HTERT RPE-1 (cell line): Measurements from ENCODE around the gene MAGEF1.

Source experiments
- in situ Hi-C: fragments of 300-500 bp; cut with MboI; formaldehyde crosslinking; loops from 4 replicates; pipeline ENCODE4 v1.14.3; 2020; ENCODE audit warnings: low sequenced_read_pairs

Gene MAGEF1

DNA sequence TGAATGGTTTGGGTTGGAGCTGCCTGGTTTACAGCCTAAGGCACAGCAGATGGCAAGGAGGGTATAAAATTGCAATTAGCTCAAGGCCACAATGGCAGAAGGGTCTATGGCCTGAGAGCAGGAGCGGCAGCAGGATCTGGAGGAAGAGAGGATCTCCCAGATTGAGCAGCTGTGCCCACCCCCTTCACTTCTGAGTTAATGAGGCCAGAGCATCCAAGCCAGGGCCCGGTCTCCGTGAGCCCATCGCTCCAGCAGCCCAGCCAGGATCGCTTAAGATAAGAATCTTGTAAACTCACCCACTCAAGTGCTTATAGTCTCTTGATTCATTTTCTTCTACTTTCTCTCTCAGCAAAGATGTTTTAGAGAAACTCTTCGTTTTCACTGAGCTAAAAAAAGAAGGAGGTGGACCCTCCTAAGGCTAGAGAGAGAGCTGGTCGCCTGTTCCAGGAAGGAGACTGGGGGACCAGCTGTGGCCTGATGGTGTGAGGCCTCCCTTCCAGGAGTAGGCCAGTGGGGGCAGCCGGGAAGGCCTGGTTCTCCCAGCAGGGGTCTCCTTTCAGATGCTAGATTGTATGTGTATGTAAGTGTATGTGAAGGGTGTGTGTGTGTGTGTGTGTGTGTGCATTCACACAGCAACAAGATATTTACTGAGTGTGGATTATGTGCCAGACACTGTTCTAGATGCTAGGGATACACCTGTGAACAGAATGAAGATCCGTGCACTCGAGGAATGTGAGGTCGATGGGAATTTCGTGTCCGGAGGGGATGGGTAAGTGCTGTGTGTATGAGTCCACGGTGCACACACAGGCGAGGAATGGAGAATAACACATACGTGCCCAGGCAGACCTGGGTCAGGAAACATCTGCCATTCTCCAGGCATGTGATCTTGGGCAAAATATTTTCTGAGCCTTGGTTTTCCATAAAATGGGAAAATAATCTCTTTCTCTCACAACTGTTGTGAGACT lies 18.6 kb downstream of the MAGEF1 start:
- in situ Hi-C loops = no loop called here

DNA sequence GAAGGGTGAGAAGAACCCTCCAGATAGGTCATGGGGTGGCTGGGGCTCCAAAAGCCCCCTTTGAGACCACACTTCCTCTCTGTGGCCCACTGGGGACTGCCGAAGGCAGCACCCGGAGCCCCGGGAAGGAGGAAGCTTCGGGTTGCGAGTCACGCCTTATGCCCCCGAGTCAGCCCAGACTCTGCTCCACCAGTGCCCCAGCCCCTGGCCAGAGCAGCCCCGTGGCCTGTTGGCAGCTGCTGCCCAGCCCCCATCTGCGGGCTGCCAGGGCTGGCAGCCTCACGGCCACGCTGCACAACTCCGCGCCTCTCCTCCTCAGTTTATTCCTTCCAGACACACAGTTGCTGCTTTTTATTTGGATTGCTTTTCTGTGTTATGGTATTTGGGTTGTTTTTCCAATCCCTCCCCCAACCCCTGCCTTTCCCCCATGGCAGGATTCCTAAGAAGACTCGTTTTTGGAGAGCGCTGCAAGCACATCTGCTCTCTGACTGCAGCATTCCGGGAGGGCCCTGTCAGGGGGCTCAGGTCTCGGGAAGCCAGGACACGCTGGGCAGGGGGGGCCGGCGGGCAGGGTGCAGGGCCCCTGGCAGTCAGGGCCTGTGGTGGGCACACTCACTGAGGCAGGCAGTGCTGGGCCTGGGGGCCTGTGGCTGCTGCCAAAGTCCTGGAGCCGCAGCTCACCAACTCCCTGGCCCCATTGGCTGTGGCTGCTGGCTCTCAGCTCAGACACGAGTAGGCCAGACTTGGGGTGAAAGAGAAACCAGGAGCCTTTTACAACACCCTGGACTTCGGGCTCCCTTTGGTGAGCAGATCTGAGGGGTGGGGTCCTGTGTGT lies 20.2 kb downstream of the MAGEF1 start:
- in situ Hi-C loops = no loop called here

DNA sequence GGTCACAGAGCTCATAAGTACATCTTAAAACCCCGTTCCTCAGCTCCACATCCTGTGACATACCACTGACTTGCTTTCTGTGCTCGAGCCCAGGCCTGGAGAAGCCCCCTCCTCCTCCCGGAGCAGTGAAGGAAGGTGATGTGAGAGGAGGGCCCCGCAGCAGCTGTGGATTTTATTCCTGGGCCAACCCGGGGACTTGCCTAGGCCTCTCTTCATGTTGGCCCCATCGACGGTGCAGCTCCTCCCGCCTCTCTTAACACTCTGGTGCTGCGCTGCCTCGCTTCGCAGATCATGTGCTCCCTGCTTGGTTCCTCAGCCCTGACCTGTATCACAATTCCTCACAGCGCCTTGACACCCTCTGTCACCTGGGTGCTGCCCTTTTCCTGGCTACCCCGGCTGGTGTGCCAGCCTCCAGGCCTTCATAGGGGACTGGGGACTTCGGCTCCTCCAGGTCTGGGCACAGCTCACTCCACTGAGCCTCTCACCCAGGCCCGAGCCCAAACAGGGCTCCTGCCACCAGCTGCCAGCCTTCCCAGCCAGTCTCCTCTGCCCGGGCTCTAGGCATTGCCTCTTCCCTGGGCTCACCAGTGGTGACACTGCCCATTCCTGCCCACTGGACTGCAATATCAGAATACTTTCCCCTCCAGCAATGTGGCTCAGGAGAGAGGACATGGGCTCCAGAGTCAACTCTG lies 21.5 kb downstream of the MAGEF1 start:
- in situ Hi-C loops = no loop called here

DNA sequence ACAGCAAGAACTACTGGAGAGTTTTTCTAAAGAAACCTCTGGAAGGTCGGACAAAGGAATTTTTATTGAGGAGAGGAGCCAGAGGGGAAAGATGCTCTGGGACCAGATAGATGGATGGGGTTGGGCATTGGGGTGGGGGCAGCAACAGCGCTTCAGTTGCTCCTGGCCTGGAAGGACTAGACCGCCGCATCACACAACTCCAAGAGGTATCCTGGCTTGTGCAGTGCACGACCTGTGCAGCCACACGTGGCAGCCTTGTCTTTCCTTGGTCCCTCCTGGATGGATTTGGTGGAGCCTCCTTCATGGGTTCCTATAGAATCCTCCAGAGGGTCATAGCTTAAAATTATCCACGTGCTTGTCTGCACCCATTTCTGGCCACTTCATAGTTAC lies 23.0 kb downstream of the MAGEF1 start:
- in situ Hi-C loops = no loop called here

DNA sequence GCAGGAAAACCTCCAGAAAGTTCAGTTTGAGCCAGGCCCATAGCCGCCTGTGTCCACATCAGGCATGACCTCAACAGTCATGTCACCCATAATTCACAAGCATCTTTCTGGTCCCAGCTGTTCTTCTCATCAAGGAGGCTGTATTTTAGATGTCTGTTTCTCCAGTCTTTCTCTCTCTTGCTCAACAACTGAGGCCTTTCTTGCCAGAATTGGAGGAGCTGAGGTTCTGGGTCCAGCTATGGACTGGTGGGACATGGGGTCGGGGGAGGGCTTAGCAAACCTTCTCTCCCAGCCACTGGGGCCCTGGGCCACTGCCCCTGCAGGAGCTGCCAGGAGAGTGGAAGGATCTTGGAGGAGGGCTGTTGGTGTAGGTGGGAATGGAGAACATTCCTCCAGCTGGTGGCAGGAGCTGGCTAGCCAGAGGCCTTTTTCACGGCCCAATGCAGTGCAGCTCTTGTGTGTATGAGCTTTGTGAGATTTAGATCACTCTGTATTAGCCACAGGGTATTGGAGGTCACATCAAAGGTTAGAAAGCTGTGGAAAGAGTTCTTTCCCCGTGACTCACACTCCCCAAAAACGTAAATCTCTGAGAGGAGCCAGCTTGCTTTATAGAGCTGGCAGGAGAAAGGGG lies 23.5 kb downstream of the MAGEF1 start:
- in situ Hi-C loops = no loop called here

DNA sequence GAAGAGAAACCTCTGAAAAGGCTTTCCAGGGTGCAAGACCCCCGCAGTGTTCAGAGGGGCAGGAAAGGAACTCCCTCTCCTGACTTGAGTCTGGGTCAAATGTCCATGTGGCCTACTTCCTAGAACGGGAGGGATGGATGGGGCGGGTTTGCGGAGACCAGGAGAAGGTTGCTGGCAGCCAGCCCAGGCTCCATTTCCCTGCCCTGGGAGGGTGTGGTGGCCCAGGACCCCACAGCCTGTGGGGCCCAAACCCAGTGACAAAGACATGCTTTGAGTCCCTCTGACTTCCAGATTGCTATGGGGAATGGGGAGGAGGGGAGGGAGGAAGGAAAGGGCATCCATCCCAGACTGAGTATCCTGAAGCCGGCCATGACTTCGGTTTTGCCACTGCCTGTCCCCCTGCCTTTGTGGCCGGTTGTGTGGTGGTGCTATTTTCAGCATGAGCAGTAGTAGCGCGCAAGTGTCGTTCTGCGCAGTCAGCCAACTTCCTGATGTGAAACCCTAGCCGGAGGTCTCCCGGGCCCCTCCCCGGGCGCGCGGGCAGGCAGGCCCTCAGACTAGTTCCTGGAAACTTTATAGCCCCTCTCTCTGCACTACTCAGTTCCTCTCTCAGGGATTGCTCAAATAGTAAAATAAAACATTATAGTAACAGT lies 24.4 kb downstream of the MAGEF1 start:
- in situ Hi-C loops = no loop called here

DNA sequence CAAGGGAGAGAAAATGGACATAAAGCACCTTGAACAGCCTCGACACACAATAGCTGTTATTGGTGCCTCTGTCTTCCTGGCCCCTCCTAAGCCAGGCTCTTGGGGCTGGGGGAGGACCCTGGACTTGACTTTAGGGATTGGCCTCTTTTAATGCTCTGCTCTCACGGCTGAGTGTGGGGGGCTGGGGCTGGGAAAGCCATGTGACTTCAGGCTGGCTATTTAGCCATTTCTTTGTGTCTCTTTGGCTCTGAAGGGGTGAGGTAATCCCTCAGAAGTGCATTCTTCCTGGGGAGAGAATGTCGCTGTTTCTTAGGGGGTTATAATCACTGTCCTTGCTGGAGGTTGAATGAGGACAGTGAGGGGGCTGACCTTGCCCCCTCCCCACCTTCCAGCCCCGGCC lies 26.2 kb downstream of the MAGEF1 start:
- in situ Hi-C loops = no loop called here

DNA sequence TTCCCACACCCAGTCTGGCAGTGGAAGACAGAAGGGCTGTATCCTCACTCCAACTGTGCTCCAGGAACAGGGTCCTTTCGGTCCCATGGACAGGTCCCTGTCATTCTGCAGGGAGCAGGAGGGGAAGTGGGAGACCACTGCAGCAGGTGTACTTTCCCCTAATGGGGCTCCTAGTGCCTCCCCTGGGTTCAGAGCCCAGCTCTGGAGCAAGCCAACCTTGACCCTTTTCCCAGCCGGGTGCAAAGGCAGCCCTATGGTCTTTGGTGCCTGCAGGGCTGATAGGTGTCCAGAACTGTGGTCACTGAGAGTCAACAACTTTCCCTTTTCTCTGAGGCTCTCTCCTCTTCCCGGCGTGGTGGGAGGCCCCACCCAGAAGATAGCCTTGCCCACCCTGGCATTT lies 26.8 kb downstream of the MAGEF1 start:
- in situ Hi-C loops = no loop called here

DNA sequence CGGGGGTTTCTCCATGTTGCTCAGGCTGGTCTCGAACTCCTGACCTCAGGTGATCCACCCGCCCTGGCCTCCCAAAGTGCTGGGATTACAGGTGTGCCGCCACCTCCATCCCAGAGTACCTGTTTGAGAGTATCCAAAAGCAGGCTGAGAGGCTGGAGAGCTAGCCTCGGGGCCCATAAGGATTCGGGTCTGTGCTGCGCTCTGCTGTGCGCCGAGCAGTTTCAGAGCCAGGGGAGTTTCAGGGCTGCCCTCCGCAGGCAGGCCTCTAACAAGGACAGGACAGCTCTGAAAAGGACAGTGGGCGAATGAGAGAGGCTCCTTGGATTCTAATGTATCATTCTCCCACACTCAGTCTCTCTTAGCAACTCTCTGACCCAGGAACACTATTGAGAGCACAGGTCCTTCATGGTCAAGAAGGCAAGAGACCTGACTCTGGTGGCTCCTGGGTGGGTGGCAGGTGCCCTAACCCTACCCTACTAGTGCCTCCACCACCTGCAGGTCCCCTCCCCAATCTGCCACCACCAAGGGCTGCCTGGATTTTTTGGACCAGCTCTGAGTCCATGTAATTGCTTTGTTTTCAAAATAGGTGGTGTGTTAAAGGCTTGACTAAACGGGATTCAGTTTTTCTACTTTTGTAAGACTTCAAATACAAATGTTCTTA lies 27.8 kb downstream of the MAGEF1 start:
- in situ Hi-C loops = no loop called here

DNA sequence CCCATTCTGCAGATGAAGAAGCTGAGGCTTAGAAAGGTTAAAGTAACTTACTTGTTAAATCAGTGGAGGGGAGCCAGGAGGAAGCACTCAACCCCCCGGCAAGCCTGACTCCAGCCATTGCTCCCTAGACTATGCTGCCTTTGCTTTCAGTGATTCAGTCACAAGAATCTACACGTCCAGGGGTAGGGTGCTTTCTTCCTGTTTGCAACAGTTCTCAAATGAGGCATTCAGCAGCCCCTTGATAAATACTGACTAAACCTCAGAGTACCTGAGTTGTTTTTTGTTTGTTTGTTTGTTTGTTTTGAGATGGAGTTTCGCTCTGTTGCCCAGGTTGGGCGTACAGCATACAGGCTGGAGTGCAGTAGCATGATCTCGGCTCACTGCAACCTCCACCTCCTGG lies 28.6 kb downstream of the MAGEF1 start:
- in situ Hi-C loops = no loop called here

DNA sequence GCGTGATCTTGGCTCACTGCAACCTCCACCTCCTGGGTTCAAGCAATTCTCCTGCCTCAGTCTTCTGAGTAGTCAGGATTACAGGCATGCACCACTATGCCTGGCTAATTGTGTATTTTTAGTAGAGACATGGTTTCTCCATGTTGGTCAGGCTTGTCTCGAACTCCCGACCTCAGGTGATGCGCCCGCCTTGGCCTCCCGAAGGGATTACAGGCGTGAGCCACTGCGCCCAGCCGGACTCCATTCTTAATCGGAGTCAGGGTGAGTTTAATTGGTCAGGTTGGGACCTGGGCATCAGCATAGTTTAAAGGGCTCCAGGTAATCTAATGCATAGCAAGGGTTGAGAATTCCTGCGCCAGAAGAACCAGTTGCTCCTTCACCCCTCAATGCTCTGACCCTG lies 29.2 kb downstream of the MAGEF1 start:
- in situ Hi-C loops = no loop called here

DNA sequence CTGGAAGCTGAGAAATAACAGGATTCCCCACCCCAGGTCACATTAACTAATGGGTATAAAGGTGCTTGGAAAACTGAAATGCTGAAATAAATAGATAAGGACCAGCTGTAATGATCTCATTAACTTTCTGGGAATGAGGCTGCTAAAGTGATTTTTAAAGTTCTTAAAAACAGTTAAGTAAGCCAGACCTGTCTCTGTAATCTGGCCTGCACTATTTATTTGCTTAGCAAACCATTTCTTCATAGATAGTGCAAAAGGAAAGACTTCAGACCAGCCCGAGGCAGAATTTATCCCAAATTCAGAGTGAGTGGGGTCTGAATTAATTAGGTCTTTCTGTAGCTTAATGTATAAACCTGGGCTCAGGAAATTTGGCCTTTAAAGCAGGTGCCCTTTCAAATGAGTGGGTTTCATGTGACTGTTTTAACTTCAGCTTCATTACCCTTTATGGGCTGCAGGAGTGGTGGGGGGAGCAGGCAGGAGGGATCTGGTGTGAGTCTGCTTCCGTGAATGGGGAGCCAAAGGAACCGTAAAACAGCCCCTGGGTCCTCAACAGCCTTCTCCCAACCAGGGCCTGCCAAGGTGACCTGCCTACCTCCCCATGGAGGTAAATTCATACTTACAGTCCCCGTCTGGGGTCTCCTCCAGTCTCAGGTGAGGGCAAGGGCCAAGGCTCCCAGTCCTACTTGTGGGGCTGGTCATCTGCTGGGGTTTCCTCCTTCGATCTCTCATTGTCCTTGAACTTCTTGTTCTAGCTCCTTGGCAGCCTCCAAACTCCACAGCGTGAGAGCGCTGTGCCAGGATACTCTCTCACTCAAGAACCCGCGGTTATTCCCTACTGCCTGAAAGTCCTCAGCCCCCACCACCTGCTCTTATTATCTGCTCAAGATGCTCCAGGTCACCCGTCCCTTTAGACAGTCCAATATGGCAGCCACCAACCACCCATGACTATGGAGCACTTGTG lies 31.2 kb downstream of the MAGEF1 start:
- in situ Hi-C loops = no loop called here

DNA sequence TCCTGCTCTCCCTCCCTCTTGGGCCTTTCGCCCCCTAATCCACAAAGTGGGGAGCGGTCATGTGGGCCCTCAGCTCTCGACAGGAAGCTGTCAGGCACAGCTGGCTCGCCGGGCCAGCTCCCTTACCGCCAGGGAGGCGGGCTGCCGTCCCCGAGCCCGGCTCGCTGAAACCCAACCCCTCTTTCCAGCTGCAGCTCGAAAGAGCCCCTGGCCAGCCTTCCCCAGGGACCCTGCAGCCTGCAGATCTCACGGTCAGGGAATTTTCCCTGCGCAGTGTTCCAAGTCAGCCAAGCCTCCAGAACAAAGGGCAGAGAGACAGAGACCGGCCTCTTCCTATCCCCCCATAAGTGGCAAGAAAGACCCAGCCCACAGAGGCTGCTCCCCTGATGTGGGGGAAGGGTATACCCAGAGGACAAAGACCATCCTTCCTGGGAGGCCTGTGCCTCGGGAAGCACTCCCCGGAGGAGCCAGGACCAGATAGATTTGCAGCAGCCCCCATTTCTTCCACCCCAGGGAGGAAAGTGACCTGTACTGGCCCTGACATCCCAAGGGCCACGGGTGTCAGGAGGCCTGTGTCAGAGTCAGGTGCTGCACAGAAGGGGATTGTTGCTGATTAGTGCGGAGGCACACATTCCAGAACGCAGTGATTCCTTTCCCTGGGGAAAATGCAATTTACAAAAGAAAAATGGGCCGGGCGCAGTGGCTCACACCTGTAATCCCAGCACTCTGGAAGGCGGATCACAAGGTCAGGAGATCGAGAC lies 32.6 kb downstream of the MAGEF1 start:
- in situ Hi-C loops = no loop called here

DNA sequence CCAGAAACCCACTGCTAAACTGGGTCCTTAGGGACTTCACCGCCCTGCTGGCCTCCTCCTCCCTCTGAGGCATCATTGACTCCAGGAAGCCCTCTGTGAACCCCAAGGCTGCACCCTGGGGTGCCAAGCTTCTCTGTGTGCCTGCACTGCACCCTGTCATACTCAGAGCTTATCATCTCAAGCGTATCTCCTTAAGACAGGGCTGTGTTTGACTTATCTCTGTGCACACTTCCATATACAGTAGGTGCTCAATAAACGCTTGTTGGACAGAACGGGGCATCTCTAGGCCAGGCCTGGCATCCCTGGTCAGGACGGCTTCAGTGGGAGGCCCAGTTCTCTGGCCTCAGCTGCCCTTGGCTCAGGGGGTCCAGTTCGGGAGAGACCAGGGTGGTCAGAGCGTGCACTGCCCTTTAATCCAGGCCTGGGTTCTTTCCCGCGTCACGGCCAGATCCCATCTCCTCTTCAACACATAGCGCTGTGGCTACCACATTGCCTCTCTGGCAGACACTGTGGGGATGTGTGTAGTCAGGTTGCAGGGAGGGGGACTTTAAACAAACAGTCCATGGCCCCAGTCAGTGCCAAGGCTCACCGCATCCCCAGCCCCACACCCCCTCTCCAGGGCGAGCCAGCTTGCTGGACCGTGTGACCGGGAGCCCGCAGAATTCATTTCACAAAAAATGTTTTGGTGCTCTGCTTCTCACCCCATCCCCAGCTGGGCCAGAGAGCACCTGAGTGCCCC lies 33.4 kb downstream of the MAGEF1 start:
- in situ Hi-C loops = no loop called here

DNA sequence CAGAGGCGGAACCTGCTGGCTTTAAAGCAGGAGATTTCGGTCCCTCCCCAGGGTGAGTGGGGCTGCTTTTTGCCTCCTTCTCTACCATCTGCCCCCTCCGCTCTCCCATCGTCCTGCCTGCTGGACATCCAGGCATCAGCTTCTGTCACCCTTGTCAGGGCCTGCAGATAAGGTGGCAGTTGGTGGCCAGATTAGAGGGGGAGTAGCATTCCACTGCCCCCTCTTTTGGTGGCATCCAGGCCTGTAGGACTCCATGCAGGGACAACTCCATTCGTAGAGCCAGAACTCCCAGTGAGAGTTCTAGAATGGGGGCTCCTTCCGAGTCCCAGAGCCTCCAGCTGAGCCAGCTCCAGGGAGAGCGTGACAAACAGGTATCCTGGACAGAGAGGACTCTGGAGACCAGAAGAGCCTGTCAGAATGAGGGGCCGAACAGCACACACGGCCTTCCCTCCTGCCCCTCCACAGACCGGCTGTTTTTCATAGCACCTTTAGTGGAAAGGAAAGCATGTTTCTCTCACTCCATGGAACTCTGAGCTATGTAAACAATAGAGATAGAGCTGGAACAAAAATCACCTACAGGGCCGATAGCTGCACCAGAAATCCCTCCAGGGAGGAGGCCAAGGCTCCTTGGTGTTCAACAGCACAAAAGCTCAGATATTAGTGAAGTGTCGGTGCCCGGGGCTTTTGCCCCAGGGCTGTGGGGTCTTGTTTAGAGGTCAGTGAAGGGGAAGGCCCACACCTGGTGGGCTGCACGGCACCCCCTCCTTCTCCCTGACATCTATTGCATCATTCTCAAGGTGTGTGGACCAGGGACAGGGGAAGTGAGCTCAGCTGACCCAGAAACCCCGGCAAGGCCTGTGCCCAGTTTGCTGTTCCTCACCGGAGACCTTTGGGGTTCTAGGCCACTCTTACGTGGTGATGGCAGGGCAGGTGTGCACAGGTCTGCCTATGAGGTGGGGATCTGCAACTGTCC lies 34.2 kb downstream of the MAGEF1 start:
- in situ Hi-C loops = no loop called here

DNA sequence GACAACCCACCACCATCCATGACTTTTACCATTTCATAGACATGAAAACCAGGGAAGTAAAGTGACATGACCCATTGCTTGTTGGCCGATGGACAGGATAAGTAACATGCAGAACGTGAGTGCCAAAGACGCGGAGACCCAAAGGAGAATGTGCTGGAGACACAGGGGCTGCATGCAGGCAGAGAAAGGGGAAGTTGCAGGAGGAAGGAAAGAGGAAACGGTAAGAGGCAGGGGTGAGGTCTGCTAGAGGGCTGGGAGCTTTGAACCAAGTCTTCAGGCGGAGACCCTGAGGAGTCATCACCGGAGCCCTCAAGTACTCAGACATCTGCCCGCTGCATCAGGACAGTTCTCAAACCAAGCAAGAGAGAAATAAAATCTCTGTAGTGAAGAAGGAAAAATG lies 34.9 kb downstream of the MAGEF1 start:
- in situ Hi-C loops = no loop called here
